22Rv1 (cell line): Measurements from ENCODE around the gene BTG4.

Experiments used
- CTCF ChIP-seq: fragments of 450-650 bp; IDR thresholded peaks from 2 replicates; pipeline ENCODE4 v1.5.1; 2017; ENCODE audit warnings: mild to moderate bottlenecking
- ZFX ChIP-seq: fragments of 450-650 bp; IDR thresholded peaks from 2 replicates; pipeline ENCODE4 v1.6.1; 2017; ENCODE audit warnings: antibody characterized with exemption, borderline replicate concordance

- no peak for TF ChIP-seq CTCF
- no peak for TF ChIP-seq ZFX
Observed at GRCh38 chr11:111456859-111457730, 55.1 kb downstream of the BTG4 start.
